ENCODE measurements around the gene MTA3. TPM values are rescaled to one million over a fixed set of nuclear protein-coding genes. Genes with fewer than 3 reads are reported as not detected.

Gene MTA3
- total and polyA plus RNA-seq, 9 of the 15 experiments (the other 6 are each of a cell fraction or from before 2014, with no cell fraction given): 12.4 to 39.6 (median 23.5) TPM

DNA sequence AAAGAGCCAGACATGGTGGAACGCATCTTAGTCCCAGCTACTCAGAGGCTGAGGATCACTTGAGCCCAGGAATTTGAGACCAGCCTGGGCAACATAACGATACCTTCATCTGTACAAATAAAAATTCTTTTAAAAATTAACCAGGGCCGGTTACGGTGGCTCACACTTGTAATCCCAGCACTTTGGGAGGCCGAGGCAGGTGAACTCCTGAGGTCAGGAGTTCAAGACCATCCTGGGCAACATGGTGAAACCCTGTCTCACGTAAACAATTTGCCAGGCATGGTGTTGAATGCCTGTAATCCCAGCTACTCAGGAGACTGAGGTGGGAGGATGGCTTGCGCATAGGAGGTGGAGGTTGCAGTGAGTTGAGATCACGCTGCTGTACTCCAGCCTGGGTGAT lies 48.8 kb upstream of the MTA3 start (continued):
- TF ChIP-seq, protein P1, sequence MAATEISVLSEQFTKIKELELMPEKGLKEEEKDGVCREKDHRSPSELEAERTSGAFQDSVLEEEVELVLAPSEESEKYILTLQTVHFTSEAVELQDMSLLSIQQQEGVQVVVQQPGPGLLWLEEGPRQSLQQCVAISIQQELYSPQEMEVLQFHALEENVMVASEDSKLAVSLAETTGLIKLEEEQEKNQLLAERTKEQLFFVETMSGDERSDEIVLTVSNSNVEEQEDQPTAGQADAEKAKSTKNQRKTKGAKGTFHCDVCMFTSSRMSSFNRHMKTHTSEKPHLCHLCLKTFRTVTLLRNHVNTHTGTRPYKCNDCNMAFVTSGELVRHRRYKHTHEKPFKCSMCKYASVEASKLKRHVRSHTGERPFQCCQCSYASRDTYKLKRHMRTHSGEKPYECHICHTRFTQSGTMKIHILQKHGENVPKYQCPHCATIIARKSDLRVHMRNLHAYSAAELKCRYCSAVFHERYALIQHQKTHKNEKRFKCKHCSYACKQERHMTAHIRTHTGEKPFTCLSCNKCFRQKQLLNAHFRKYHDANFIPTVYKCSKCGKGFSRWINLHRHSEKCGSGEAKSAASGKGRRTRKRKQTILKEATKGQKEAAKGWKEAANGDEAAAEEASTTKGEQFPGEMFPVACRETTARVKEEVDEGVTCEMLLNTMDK (IDR thresholded peaks at IDR 0.05; ENCODE audit: borderline replicate concordance, insufficient read depth, low read depth, low read length, poor library complexity, severe bottlenecking): no peak
- no peak for TF ChIP-seq SIN3A (IDR thresholded peaks at IDR 0.05; ENCODE audit: borderline replicate concordance in 2 of 2, control insufficient read depth in 1 of 2, low read depth in 2 of 2, low read length in 2 of 2)

DNA sequence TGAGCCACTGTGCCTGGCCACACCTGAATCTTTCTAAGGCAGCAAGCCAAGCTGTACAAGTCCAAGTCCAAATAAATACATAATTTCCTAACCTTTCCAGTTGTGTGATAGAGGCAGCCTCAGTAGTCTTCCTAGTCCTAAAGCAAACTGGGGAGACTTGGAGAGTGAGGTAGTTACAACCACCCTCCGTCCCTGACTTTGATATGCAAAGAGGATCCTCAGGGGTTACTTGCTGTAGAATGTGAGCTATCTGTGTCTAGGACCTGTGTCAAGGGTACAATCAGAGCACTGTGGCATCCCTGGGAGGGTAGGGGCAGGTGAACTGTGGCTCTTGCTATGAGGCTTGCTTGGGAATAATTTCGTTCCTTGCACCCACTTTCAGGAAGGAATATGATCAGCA lies 46.4 kb upstream of the MTA3 start:
- FAIRE-seq (no peak), ATAC-seq (no peak), DNase-seq (ENCODE audit: extremely low read depth in 1 of 4, low spot score in 3 of 4) (no peak)
- no peak overlapping the region for H3K4me3 ChIP-seq
- intact Hi-C loops (cut with micrococcal nuclease) (no loop called here), in situ Hi-C loops (cut with MboI) (loop anchor here (25.0 kb wide), 1 partner anchor 265 kb away; the partner anchor contains the start of gene HAAO)
- no peak overlapping the region for H3K9ac ChIP-seq (ENCODE audit: insufficient read depth in 1 of 2, low read depth in 2 of 2, low read length in 2 of 2)
- CTCF ChIA-PET (ENCODE audit: low intra/inter-chr PET ratio): no interaction called here
- POLR2A ChIA-PET: no interaction called here
- H3K9me1 ChIP-seq (ENCODE audit: control insufficient read depth, insufficient read depth, low read length): peaks cover 4% of the 10 kb centered on the region
- no peaks in the 10 kb centered on the region for H3K4me1 ChIP-seq (replicated peaks in 1 of 2; ENCODE audit: control insufficient read depth in 2 of 2, insufficient read depth in 2 of 2, low read length in 2 of 2)
- peaks cover 8 to 11% of the 10 kb centered on the region in 2 experiments; a peak in 3 of 5 replicates for H3K27me3 ChIP-seq (ENCODE audit: control insufficient read depth in 2 of 2, insufficient read depth in 2 of 2, low read length in 2 of 2)
- no peaks in the 10 kb centered on the region for H3K9me3 ChIP-seq (replicated peaks; ENCODE audit: control insufficient read depth, insufficient read depth, low read depth, low read length)
- no peak overlapping the region for H2AFZ ChIP-seq (ENCODE audit: low read depth, low read length)
- WGBS (ENCODE audit: insufficient coverage, low coverage, missing lambda C conversion rate): 0% methylated on average over 2 of the region's 2 CpGs
- H3K4me2 ChIP-seq (ENCODE audit: insufficient read depth, low read length): no peak overlapping the region
- no peaks in the 10 kb centered on the region for H3K79me2 ChIP-seq (ENCODE audit: control insufficient read depth, insufficient read depth, low read length)
- H3K36me3 ChIP-seq (ENCODE audit: control insufficient read depth, insufficient read depth, low read length): no peaks in the 10 kb centered on the region
- H4K20me1 ChIP-seq (replicated peaks; ENCODE audit: control insufficient read depth, insufficient read depth, low read length): no peaks in the 10 kb centered on the region
- H3K27ac ChIP-seq (ENCODE audit: extremely low read depth, low read depth, low read length): no peak overlapping the region
- BruUV-seq (replicated peaks): no TSS peak
- TF ChIP-seq ZBTB7A (IDR thresholded peaks at IDR 0.05; ENCODE audit: borderline replicate concordance, control insufficient read depth, low read depth, low read length): no peak
- no peak for TF ChIP-seq ZNF253 (CRISPR knock-in tag; conservative IDR thresholded peaks at IDR 0.05)
- TF ChIP-seq PPARD (CRISPR knock-in tag; IDR thresholded peaks at IDR 0.05): no peak
- no peak for TF ChIP-seq ZNF584 (CRISPR knock-in tag; IDR thresholded peaks at IDR 0.05; ENCODE audit: low read depth)
- TF ChIP-seq HDGF (IDR thresholded peaks at IDR 0.05): no peak
- no peak for TF ChIP-seq CBX1 (IDR thresholded peaks at IDR 0.05; ENCODE audit: low read depth)
- no peak for TF ChIP-seq RCOR1 (IDR thresholded peaks at IDR 0.05; ENCODE audit: borderline replicate concordance in 1 of 2, low read depth in 2 of 2, low read length in 2 of 2)
- TF ChIP-seq PHTF2 (CRISPR knock-in tag; IDR thresholded peaks at IDR 0.05): no peak
- TF ChIP-seq BMI1 (IDR thresholded peaks at IDR 0.05; ENCODE audit: low read length): no peak
- TF ChIP-seq ZNF143 (CRISPR knock-in tag; IDR thresholded peaks at IDR 0.05): no peak
- no peak for TF ChIP-seq FOXK2 (conservative IDR thresholded peaks at IDR 0.05 in 1 of 2, IDR thresholded peaks at IDR 0.05 in 1 of 2; ENCODE audit: low read depth in 2 of 2)
- no peak for TF ChIP-seq POLR2AphosphoS5 (IDR thresholded peaks at IDR 0.05; ENCODE audit: control insufficient read depth, insufficient read depth, low read depth, low read length)
- no peak for TF ChIP-seq NFE2L1 (tag; IDR thresholded peaks at IDR 0.05; ENCODE audit: borderline replicate concordance, low read depth)
- no peak for TF ChIP-seq NR4A1 (CRISPR knock-in tag; IDR thresholded peaks at IDR 0.05)
- TF ChIP-seq NR4A1 (tag; IDR thresholded peaks at IDR 0.05): no peak
- no peak for TF ChIP-seq NR2C1 (IDR thresholded peaks at IDR 0.05)
- TF ChIP-seq NR2C1 (tag; IDR thresholded peaks at IDR 0.05): no peak
- TF ChIP-seq ZNF263 (CRISPR knock-in tag; IDR thresholded peaks at IDR 0.05; ENCODE audit: borderline replicate concordance): no peak
- TF ChIP-seq RBM25 (IDR thresholded peaks at IDR 0.05; ENCODE audit: low read depth, low read length, severe bottlenecking): no peak
- no peak for TF ChIP-seq STAT5B (CRISPR knock-in tag; IDR thresholded peaks at IDR 0.05)

Data from K562 (cell line).